Superior temporal gyrus (tissue), 1 donor: ENCODE data around the gene DUSP15.

Source experiments
- DNase-seq: peaks from one replicate; pipeline ENCODE4 v3.0.0-alpha.2; 2016; ENCODE audit errors: extremely low spot score

DUSP15 gene

GRCh38 chr20:31860390-31861134 lies 9.8 kb downstream of the DUSP15 start:
- DNase-seq, result no peak

DNA sequence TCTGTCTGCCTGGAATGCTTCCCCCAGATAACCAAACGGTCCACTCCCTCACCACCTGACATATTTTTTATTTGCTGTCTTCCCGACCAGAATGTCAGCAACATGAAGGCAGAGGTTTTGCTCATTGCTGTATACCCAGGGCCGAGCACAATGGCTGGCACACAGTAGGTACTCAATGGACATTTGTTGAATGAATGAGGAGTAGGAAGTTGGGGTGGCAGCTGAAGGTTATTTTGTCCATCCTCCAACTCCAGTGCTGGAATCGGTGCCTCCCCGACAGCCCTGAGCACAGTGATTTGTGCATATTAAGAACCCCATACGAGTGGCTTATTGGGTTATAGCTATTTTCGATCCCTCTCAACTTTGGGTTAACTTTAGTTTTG lies 10.3 kb downstream of the DUSP15 start:
- no peak for DNase-seq

- no peak for DNase-seq
Measured at GRCh38 chr20:31859266-31859997, 10.9 kb downstream of the DUSP15 start.

- no peak for DNase-seq
Measured at GRCh38 chr20:31858760-31859083, 11.6 kb downstream of the DUSP15 start.

DNA sequence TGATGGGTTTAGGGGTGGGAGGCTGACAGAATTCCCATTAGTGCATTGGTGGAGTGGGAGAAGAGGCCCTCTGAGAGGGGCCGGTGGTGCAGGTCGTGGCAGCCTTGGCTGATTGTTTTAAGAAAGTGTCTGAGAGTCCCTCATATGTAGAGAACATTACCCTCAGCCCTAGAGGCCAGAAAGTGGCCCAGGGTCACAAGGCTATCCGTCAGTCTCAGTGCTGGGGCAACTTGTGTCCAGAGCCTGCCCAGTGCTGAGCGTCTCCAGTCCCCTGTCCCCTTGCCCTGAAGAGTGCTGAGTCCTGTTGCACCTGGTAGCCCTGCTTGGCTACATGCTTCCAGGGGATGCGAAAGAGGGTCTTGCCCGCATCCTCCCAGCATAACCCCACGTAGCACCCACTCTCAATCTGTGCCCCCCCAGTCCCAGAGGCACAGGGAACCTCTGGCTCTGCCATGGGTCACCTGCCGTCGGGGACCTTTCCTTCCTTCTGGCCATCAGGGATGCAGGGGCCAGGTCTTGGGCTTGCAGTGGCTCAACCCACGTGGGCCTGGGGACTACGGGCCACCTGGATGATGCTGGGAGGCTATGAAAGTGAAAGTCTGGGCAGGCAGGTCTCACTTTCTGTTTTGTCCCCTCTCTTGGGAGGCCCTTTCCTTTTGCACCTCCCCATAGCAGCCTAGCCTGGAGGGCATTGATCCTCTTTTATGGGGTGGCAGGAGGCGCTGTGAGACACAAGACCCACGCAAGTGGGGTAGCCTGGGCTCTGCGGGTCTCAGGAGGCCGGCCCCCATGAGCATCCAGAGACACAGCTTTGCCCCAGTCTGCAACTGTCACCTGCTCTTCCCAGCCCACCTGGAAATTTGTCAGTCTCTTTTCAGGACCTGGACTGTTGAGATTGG lies 12.2 kb downstream of the DUSP15 start:
- DNase-seq, result no peak

DNA sequence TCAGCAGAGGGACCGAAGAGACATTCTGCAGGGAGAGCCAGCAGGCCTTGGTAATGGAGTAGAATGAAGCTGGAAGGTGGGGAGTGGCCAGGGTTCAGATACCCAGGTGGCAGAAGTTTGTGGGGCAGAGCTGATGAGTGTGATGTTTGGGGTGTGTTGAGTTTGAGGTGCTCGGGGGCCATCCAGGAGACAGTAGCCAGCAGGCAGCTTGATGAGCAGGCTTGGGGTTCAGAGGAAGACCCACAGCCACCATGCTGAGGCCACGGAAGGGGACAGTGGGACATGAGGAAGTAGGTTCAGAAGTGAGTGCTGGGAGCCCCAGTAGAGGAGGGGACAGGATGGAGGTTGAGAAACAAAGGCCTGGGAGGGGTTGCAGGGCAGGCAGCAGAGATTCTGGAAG lies 13.8 kb downstream of the DUSP15 start:
- no peak for DNase-seq

DNA sequence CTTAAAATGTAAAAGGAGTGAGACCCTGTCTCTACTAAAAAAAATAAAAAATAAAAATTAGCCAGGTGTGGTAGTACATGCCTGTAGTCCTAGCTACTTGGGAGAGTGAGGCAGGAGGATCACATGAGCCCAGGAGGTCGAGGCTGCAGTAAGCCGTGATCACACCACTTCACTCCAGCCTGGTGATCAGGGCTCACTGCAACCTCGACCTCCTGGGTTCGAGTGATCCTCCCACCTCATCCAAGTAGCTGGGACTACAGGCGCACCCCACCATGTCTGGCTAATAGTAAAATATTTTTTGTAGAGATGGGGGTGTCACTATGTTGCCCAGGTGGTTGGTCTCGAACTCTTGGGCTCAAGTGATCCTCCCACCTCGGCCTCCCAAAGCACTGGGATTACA lies 16.8 kb downstream of the DUSP15 start:
- DNase-seq, result no peak

- DNase-seq, result no peak
Measured at GRCh38 chr20:31851240-31851955, 18.9 kb downstream of the DUSP15 start.

GRCh38 chr20:31849306-31849930 lies 20.9 kb downstream of the DUSP15 start:
- no peak for DNase-seq

DNA sequence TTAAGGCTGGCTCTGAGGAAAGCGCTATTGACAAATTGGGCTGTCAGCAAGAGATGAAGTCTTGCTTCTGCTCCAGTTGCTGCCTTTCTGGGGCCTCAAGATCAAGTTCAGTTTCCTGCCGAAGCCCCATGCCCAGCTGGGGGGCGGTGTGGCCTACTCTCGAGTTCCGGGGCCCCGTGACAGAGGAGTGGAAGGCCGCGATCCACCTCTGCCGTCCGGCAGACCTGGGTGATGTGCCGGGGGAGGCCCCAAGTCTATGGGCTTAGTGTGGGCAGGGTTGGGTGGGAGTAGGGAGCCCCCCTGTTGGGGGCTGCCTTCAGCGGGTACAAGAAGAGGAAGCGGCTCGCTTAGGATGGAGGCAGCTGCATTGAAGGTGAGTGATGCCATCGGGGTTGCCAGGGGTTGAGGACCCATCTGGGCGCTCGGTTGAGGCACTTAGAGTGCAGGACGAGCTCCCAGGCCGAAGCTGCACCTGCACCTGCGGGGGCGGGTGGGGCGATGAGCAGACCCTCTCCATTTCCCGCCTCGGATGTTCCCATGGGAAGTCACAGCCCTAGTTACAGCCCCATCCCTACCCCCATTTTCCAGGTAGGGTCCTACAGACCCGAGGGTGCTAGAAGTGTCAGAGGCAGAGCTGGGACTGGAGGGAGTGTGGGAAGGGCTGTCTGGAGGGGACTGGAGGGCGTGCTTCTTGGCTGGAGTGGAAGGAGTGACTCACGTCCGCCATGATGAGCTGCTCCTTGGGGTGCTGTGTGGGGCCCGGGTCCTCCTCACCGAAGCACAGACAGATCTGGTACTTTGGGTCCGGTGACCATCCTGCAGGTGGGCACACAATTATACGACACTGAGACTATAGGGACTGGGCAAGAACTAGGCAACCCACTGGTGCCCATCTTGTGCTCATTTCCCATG lies 22.0 kb downstream of the DUSP15 start:
- no peak for DNase-seq

DNA sequence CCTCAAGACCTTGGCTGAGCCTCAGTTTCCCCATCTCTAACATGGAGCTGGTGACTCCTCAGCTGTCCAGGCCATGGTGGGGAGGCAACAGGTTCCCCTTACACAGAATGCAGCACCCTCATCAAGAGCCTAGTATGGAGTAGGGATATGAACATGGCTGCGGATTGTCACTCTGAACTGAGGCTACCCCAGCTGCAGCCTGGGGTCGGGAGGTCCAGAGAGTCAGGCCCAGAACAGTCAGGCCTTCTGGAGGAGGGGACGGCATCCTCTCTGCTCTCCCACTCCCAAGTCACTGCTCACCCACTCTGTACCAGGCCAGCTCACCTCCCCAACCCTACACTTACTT lies 23.6 kb downstream of the DUSP15 start:
- DNase-seq, result no peak

GRCh38 chr20:31845300-31845863 lies 24.9 kb downstream of the DUSP15 start, which contains the start of gene FOXS1:
Gene FOXS1 (minus strand): TSS chr20:31845604. CDS start chr20:31845542, 62 bp downstream.
- no peak for DNase-seq

- DNase-seq, result no peak
Measured at GRCh38 chr20:31844737-31845299, 25.5 kb downstream of the DUSP15 start.

GRCh38 chr20:31843881-31844280 lies 26.4 kb downstream of the DUSP15 start:
- DNase-seq, result no peak

DNA sequence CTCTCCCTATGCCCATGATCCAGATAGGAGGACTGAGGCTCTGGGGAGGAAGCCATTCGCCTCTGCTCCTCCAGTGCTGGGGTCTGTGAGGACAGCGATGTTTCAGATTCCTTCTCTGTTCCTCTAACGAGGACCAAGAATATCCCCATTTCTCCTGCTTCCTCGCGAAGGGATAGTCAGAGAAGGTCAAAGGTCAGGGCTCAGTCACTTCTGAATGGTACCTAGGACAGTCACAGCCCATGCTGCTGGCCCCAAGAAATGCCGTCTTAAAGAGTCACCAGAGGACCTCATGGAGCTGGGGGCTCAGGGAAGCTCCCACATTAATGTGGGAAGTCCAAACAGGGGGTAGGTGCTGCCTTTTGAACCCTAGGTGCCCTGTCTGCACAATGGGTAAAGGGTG lies 27.0 kb downstream of the DUSP15 start:
- DNase-seq, result no peak

DNA sequence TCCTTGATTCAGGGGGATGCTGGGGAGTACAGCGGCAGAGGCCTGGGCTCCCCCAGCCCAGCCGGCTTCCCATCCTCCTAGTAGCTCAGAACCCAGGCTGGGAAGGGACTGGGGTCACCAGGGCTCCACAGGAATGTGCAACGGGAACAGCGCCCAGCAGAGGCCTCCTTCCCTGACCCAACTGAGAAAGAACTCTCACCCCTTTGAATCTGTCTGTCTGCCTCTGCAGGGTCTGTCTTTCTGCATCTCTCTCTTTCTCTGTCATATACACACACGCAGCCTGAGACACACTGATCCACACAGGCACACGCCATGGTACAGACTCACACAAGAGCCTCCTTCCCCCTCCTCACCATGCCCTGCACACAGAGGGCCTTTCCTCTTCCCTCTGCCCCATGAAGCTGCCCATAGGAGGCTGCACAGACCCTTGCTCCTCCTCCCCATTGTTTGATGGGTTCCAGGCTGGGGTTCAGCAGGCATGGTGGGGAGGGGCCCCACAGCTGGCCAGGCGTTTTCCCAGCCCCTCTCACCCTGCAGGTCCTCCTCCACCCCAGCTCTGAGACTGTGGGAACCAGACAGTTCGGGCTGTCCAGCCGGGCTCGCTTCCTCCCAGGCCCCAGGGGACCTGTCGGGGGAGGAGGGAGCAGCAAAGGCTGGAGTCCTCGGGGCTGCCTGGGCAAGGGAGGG lies 27.7 kb downstream of the DUSP15 start:
- DNase-seq, result no peak

GRCh38 chr20:31841928-31842327 lies 28.4 kb downstream of the DUSP15 start:
- no peak for DNase-seq

DNA sequence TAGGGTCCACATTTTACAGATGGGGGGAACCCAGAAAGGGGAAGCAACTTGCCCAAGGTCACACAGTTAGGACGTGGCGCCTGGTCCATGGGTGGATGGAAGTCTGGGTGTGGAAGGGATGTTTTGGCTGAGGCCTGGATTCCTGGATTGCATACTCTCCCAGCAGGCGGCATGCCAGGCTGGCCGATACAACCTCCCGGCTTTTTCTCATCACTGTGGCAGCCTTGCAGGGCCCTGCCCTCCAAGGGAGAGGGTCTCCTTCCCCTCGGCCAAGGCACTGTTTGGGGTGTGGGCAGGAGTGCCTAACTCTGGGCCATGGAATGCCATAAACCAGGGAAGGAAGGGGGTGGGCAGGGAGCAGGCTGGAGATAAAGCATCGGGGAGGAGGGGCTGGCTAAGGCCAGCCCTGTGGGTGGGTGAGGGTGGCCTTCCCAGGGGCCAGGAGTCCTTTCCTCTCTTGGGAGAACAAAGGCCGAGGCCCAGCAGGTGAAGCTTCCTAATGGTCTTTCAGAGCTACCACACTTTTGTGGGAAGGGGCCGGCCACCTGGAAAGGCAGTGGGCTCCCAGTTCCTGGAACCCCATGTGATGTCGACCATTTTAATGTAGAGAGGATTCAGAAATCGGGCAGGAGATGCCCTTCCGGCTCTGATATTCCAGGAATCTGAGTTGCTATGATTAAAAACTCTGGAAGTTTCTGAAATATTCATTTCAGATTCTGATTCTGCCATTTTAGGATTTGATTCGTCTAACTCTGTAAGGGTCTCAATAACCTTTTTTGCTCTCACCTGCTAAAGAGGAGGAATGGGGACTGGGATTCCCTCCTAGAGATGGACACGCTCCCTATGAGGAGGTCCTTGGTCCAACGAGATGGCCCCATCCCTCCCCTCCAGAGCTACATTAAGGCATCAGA lies 29.2 kb downstream of the DUSP15 start:
- DNase-seq, result no peak
